Liver (tissue), 3 donors: ENCODE results near the gene RAMP3.

Experiments
- CTCF ChIP-seq: fragments of 150-350 bp; IDR thresholded peaks from 2 replicates; pipeline ENCODE4 v1.5.1; 2017; ENCODE audit warnings: improper control_type of control experiment, low read depth, low read length; ENCODE audit not compliant: missing input control
- MAX ChIP-seq: IDR thresholded peaks from 2 replicates; pipeline ENCODE4 v1.6.1; 2016; ENCODE audit warnings: antibody characterized with exemption
- SP1 ChIP-seq: IDR thresholded peaks from 2 replicates; pipeline ENCODE4 v1.6.1; 2018; ENCODE audit warnings: antibody characterized with exemption, mild to moderate bottlenecking
- donor health status: healthy.
- donor health status: healthy.

GRCh38 chr7:45203936-45204445 lies 46.4 kb downstream of the RAMP3 start:
- no peak for TF ChIP-seq MAX
- no peak for TF ChIP-seq SP1
- no peak for TF ChIP-seq CTCF
